EL (cell line): Measurements from ENCODE around the gene IGFBP1.
"Not testable (repeated sequence)": the region's sequence is repeated elsewhere in the genome, so short reads cannot be mapped to it uniquely, and the experiment has no call there.

Experiments
- DNase-seq: peaks from one replicate; pipeline ENCODE4 v3.0.0-alpha.2; 2016

IGFBP1 gene

GRCh38 chr7:45939574-45939973 lies 51.3 kb downstream of the IGFBP1 start:
- DNase-seq = no peak

GRCh38 chr7:45940237-45940781 lies 52.0 kb downstream of the IGFBP1 start:
- DNase-seq = not testable (repeated sequence)

- DNase-seq = no peak
Observed at GRCh38 chr7:45940939-45941338, 52.7 kb downstream of the IGFBP1 start.
